Mucosa of stomach (tissue), 1 donor: Measurements from ENCODE around the gene IFIH1.

Experiments
- H3K27me3 ChIP-seq: one replicate; pipeline ENCODE4 v1.7.0; 2013; ENCODE audit warnings: mild to moderate bottlenecking, low read length; ENCODE audit not compliant: control insufficient read depth, insufficient read depth
- H3K36me3 ChIP-seq: one replicate; pipeline ENCODE4 v1.7.0; 2013; ENCODE audit warnings: low read length; ENCODE audit not compliant: control insufficient read depth, insufficient read depth
- H3K4me1 ChIP-seq: one replicate; pipeline ENCODE4 v1.7.0; 2013; ENCODE audit warnings: mild to moderate bottlenecking, low read length; ENCODE audit not compliant: control insufficient read depth, insufficient read depth
- H3K4me3 ChIP-seq: one replicate; pipeline ENCODE4 v1.7.0; 2013; ENCODE audit warnings: low read length
- H3K9ac ChIP-seq: one replicate; pipeline ENCODE4 v1.7.0; 2013; ENCODE audit warnings: mild to moderate bottlenecking, low read length, moderate library complexity
- H3K9me3 ChIP-seq: one replicate; pipeline ENCODE4 v1.7.0; 2013; ENCODE audit warnings: mild to moderate bottlenecking, low read length, moderate library complexity; ENCODE audit not compliant: control insufficient read depth
- donor health status: Pancreatic carcinoma.

IFIH1 gene

GRCh38 chr2:162327806-162328205 lies 9.3 kb upstream of the IFIH1 start:
- peaks cover 6% of the 10 kb centered on the region for H3K4me1 ChIP-seq
- H3K4me3 ChIP-seq, result no peak overlapping the region
- no peaks in the 10 kb centered on the region for H3K9me3 ChIP-seq
- H3K9ac ChIP-seq, result no peak overlapping the region
- H3K36me3 ChIP-seq, result no peaks in the 10 kb centered on the region
- H3K27me3 ChIP-seq, result no peaks in the 10 kb centered on the region

- H3K9me3 ChIP-seq, result no peaks in the 10 kb centered on the region
- H3K4me1 ChIP-seq, result peaks cover 6% of the 10 kb centered on the region
- no peaks in the 10 kb centered on the region for H3K27me3 ChIP-seq
- H3K9ac ChIP-seq, result no peak overlapping the region
- H3K4me3 ChIP-seq, result no peak overlapping the region
- H3K36me3 ChIP-seq, result no peaks in the 10 kb centered on the region
Measured at GRCh38 chr2:162327134-162327769, 8.8 kb upstream of the IFIH1 start.

GRCh38 chr2:162324953-162325352 lies 6.5 kb upstream of the IFIH1 start:
- Histone ChIP-seq H3K4me3 (no peak overlapping the region), H3K9ac (no peak overlapping the region), H3K9me3 (no peaks in the 10 kb centered on the region), H3K27me3 (no peaks in the 10 kb centered on the region), H3K36me3 (no peaks in the 10 kb centered on the region), H3K4me1 (peaks cover 6% of the 10 kb centered on the region)

- Histone ChIP-seq H3K9me3 (no peaks in the 10 kb centered on the region), H3K9ac (no peak overlapping the region), H3K36me3 (no peaks in the 10 kb centered on the region), H3K4me1 (peaks cover 19% of the 10 kb centered on the region), H3K27me3 (no peaks in the 10 kb centered on the region), H3K4me3 (no peak overlapping the region)
Measured at GRCh38 chr2:162320864-162321517, 2.5 kb upstream of the IFIH1 start.

GRCh38 chr2:162317861-162318327 lies 590 bp downstream of the IFIH1 start:
- peaks cover 16% of the 10 kb centered on the region for H3K4me1 ChIP-seq
- H3K27me3 ChIP-seq, result no peaks in the 10 kb centered on the region
- H3K9ac ChIP-seq, result peak overlapping the region; percentile 81

GRCh38 chr2:162317058-162317742 lies 1.3 kb downstream of the IFIH1 start:
- Histone ChIP-seq H3K9ac (peak overlapping the region; percentile 81), H3K27me3 (no peaks in the 10 kb centered on the region), H3K4me3 (peak overlapping the region; percentile 96), H3K36me3 (no peaks in the 10 kb centered on the region), H3K4me1 (peaks cover 16% of the 10 kb centered on the region), H3K9me3 (no peaks in the 10 kb centered on the region)

More at GRCh38 chr2:162317861-162318327, 590 bp downstream of the IFIH1 start:
- Histone ChIP-seq H3K36me3 (no peaks in the 10 kb centered on the region), H3K4me3 (peak overlapping the region; percentile 96), H3K9me3 (no peaks in the 10 kb centered on the region)

GRCh38 chr2:162316590-162316989 lies 1.9 kb downstream of the IFIH1 start:
- Histone ChIP-seq H3K36me3 (no peaks in the 10 kb centered on the region), H3K4me3 (no peak overlapping the region), H3K27me3 (no peaks in the 10 kb centered on the region), H3K9ac (no peak overlapping the region), H3K4me1 (peaks cover 16% of the 10 kb centered on the region), H3K9me3 (no peaks in the 10 kb centered on the region)

- Histone ChIP-seq H3K36me3 (no peaks in the 10 kb centered on the region), H3K9me3 (no peaks in the 10 kb centered on the region), H3K27me3 (no peaks in the 10 kb centered on the region), H3K4me3 (no peak overlapping the region), H3K9ac (no peak overlapping the region), H3K4me1 (peaks cover 16% of the 10 kb centered on the region)
Measured at GRCh38 chr2:162315938-162316337, 2.5 kb downstream of the IFIH1 start.

- H3K4me1 ChIP-seq, result peaks cover 16% of the 10 kb centered on the region
- no peak overlapping the region for H3K9ac ChIP-seq
- no peak overlapping the region for H3K4me3 ChIP-seq
- no peaks in the 10 kb centered on the region for H3K36me3 ChIP-seq
- H3K9me3 ChIP-seq, result no peaks in the 10 kb centered on the region
- no peaks in the 10 kb centered on the region for H3K27me3 ChIP-seq
Measured at GRCh38 chr2:162312853-162313252, 5.6 kb downstream of the IFIH1 start.

- no peak overlapping the region for H3K9ac ChIP-seq
- H3K9me3 ChIP-seq, result no peaks in the 10 kb centered on the region
- H3K4me3 ChIP-seq, result no peak overlapping the region
- no peaks in the 10 kb centered on the region for H3K4me1 ChIP-seq
- H3K27me3 ChIP-seq, result no peaks in the 10 kb centered on the region
- H3K36me3 ChIP-seq, result no peaks in the 10 kb centered on the region
Measured at GRCh38 chr2:162308747-162309503, 9.6 kb downstream of the IFIH1 start.

GRCh38 chr2:162305901-162306300 lies 12.6 kb downstream of the IFIH1 start:
- Histone ChIP-seq H3K4me3 (no peak overlapping the region), H3K9me3 (no peaks in the 10 kb centered on the region), H3K4me1 (no peaks in the 10 kb centered on the region), H3K9ac (no peak overlapping the region), H3K36me3 (no peaks in the 10 kb centered on the region), H3K27me3 (no peaks in the 10 kb centered on the region)

- no peaks in the 10 kb centered on the region for H3K27me3 ChIP-seq
- H3K4me1 ChIP-seq, result no peaks in the 10 kb centered on the region
- no peak overlapping the region for H3K4me3 ChIP-seq
- H3K9ac ChIP-seq, result no peak overlapping the region
- no peaks in the 10 kb centered on the region for H3K36me3 ChIP-seq
- no peaks in the 10 kb centered on the region for H3K9me3 ChIP-seq
Measured at GRCh38 chr2:162301877-162302276, 16.6 kb downstream of the IFIH1 start.
